WTC11 (cell line): ENCODE data around the gene PKP2. TPM values are rescaled to one million over a fixed set of nuclear protein-coding genes. Genes with fewer than 3 reads are reported as not detected.
A peak's percentile ranks its signal among the peaks of the same experiment; 100 is the strongest.

Experiments
- ATF6 ChIP-seq: sonication (generic); formaldehyde crosslinking; IDR thresholded peaks from 2 replicates; pipeline ENCODE4 v1.8.1; 2023; ENCODE audit warnings: mild to moderate bottlenecking, missing genetic modification reagents
- ELF4 ChIP-seq: sonication (generic); formaldehyde crosslinking; IDR thresholded peaks from 2 replicates; pipeline ENCODE4 v1.8.1; 2022; ENCODE audit warnings: low read depth, mild to moderate bottlenecking, moderate library complexity, missing genetic modification reagents
- ESRRA ChIP-seq: sonication (generic); formaldehyde crosslinking; IDR thresholded peaks from 2 replicates; pipeline ENCODE4 v1.8.1; 2022; ENCODE audit warnings: mild to moderate bottlenecking, missing genetic modification reagents, borderline replicate concordance
- FOXK1 ChIP-seq: sonication (generic); formaldehyde crosslinking; IDR thresholded peaks from 2 replicates; pipeline ENCODE4 v1.8.0; 2022; ENCODE audit warnings: mild to moderate bottlenecking, moderate library complexity, missing genetic modification reagents
- GABPB1 ChIP-seq: sonication (generic); formaldehyde crosslinking; IDR thresholded peaks from 2 replicates; pipeline ENCODE4 v1.8.1; 2023; ENCODE audit warnings: mild to moderate bottlenecking, missing genetic modification reagents
- GRHL2 ChIP-seq: fragments of 250-450 bp; sonication (Bioruptor Pico); IDR thresholded peaks from 2 replicates; pipeline ENCODE4 v1.8.0; 2022; ENCODE audit warnings: mild to moderate bottlenecking, moderate library complexity; ENCODE audit not compliant: insufficient replicate concordance, severe bottlenecking
- HMGXB4 ChIP-seq: sonication (generic); formaldehyde crosslinking; IDR thresholded peaks from 2 replicates; pipeline ENCODE4 v1.8.1; 2023; ENCODE audit warnings: mild to moderate bottlenecking, moderate library complexity, missing genetic modification reagents
- IRF2 ChIP-seq: sonication (generic); formaldehyde crosslinking; IDR thresholded peaks from 2 replicates; pipeline ENCODE4 v1.8.0; 2022; ENCODE audit warnings: low read depth, missing genetic modification reagents, borderline replicate concordance
- JUN ChIP-seq: sonication (generic); formaldehyde crosslinking; IDR thresholded peaks from 2 replicates; pipeline ENCODE4 v1.8.0; 2023; ENCODE audit warnings: mild to moderate bottlenecking, missing genetic modification reagents
- MAX ChIP-seq: sonication (generic); formaldehyde crosslinking; IDR thresholded peaks from 2 replicates; pipeline ENCODE4 v1.8.0; 2022; ENCODE audit warnings: mild to moderate bottlenecking, missing genetic modification reagents
- NFATC4 ChIP-seq: fragments of 250-450 bp; sonication (Bioruptor Pico); IDR thresholded peaks from 2 replicates; pipeline ENCODE4 v1.9.0; 2021; ENCODE audit warnings: mild to moderate bottlenecking
- NFYB ChIP-seq: sonication (generic); formaldehyde crosslinking; conservative IDR thresholded peaks from 2 replicates; pipeline ENCODE4 v1.8.0; 2022; ENCODE audit warnings: low read depth, missing genetic modification reagents
- NR1H2 ChIP-seq: sonication (generic); formaldehyde crosslinking; IDR thresholded peaks from 2 replicates; pipeline ENCODE4 v1.9.0; 2021; ENCODE audit warnings: mild to moderate bottlenecking, moderate library complexity, missing genetic modification reagents
- NR3C1 ChIP-seq: sonication (generic); formaldehyde crosslinking; conservative IDR thresholded peaks from 2 replicates; pipeline ENCODE4 v1.8.1; 2023; ENCODE audit warnings: low read depth, mild to moderate bottlenecking, missing genetic modification reagents
- OVOL2 ChIP-seq: fragments of 250-450 bp; sonication (Bioruptor Pico); IDR thresholded peaks from 2 replicates; pipeline ENCODE4 v1.9.0; 2021; ENCODE audit warnings: mild to moderate bottlenecking, borderline replicate concordance
- PREB ChIP-seq: sonication (generic); formaldehyde crosslinking; IDR thresholded peaks from 2 replicates; pipeline ENCODE4 v1.8.1; 2022; ENCODE audit warnings: mild to moderate bottlenecking, missing genetic modification reagents, moderate library complexity, borderline replicate concordance
- PRRX2 ChIP-seq: fragments of 250-450 bp; sonication (Bioruptor Pico); IDR thresholded peaks from 2 replicates; pipeline ENCODE4 v1.8.0; 2021; ENCODE audit warnings: mild to moderate bottlenecking
- SP1 ChIP-seq: sonication (generic); formaldehyde crosslinking; conservative IDR thresholded peaks from 2 replicates; pipeline ENCODE4 v1.8.1; 2022; ENCODE audit warnings: missing genetic modification reagents
- TEAD1 ChIP-seq: sonication (generic); formaldehyde crosslinking; IDR thresholded peaks from 2 replicates; pipeline ENCODE4 v1.8.0; 2022; ENCODE audit warnings: mild to moderate bottlenecking, missing genetic modification reagents
- TEAD4 ChIP-seq: sonication (generic); formaldehyde crosslinking; IDR thresholded peaks from 2 replicates; pipeline ENCODE4 v1.8.0; 2022; ENCODE audit warnings: mild to moderate bottlenecking, missing genetic modification reagents
- TP53 ChIP-seq: sonication (generic); formaldehyde crosslinking; IDR thresholded peaks from 2 replicates; pipeline ENCODE4 v1.8.1; 2023; ENCODE audit warnings: mild to moderate bottlenecking, missing genetic modification reagents
- USF2 ChIP-seq: sonication (generic); formaldehyde crosslinking; IDR thresholded peaks from 2 replicates; pipeline ENCODE4 v1.8.1; 2023; ENCODE audit warnings: mild to moderate bottlenecking, missing genetic modification reagents, moderate library complexity
- ZMAT4 ChIP-seq: fragments of 250-450 bp; sonication (Bioruptor Pico); IDR thresholded peaks from 2 replicates; pipeline ENCODE4 v1.9.0; 2021; ENCODE audit warnings: mild to moderate bottlenecking
- ZNF138 ChIP-seq: sonication (generic); formaldehyde crosslinking; conservative IDR thresholded peaks from 2 replicates; pipeline ENCODE4 v1.8.1; 2022; ENCODE audit warnings: mild to moderate bottlenecking, moderate library complexity, missing genetic modification reagents
- ZNF232 ChIP-seq: sonication (generic); formaldehyde crosslinking; IDR thresholded peaks from 2 replicates; pipeline ENCODE4 v1.8.0; 2022; ENCODE audit warnings: mild to moderate bottlenecking, missing genetic modification reagents
- ZNF425 ChIP-seq: fragments of 250-450 bp; sonication (Bioruptor Pico); conservative IDR thresholded peaks from 2 replicates; pipeline ENCODE4 v1.9.0; 2021; ENCODE audit warnings: mild to moderate bottlenecking
- ZNF532 ChIP-seq: fragments of 250-450 bp; sonication (Bioruptor Pico); IDR thresholded peaks from 2 replicates; pipeline ENCODE4 v1.9.0; 2021; ENCODE audit warnings: mild to moderate bottlenecking, borderline replicate concordance
- total RNA-seq: library from RNA; stranded (reverse); gene quantifications from 3 replicates; pipeline ENCODE4 v1.2.3, GENCODE V29; 2021

PKP2 gene
- total RNA-seq, 1 experiment from 2014 or later: 22.0 TPM

- TF ChIP-seq FOXK1 (CRISPR knock-in tag) (peak; percentile 51; the same call in 1 of the 2 replicates), HMGXB4 (CRISPR knock-in tag) (peak; percentile 90; the same call in 1 of the 2 replicates), IRF2 (CRISPR knock-in tag) (no peak), NFYB (CRISPR knock-in tag) (no peak), TEAD1 (CRISPR knock-in tag) (no peak), TP53 (no peak), ELF4 (CRISPR knock-in tag) (0 out of 2 replicates have a peak, but pooled peaks have one; percentile 44), TEAD4 (CRISPR knock-in tag) (no peak), PREB (CRISPR knock-in tag) (no peak), NFATC4 (no peak), ZMAT4 (CRISPR knock-in tag) (no peak), NR1H2 (CRISPR knock-in tag) (no peak), ZNF532 (CRISPR knock-in tag) (no peak), MAX (0 out of 2 replicates have a peak, but pooled peaks have one; percentile 51), ZNF425 (CRISPR knock-in tag) (no peak), GABPB1 (CRISPR knock-in tag) (no peak; the same call in 1 of the 2 replicates), ATF6 (CRISPR knock-in tag) (no peak), PRRX2 (CRISPR knock-in tag) (no peak), ZNF138 (CRISPR knock-in tag) (0 out of 2 replicates have a peak, but pooled peaks have one; percentile 62), ESRRA (CRISPR knock-in tag) (0 out of 2 replicates have a peak, but pooled peaks have one; percentile 37), JUN (CRISPR knock-in tag) (no peak), OVOL2 (CRISPR knock-in tag) (no peak), ZNF232 (CRISPR knock-in tag) (0 out of 2 replicates have a peak, but pooled peaks have one; percentile 71), SP1 (peak; percentile 56), USF2 (peak; percentile 29; the same call in 1 of the 2 replicates), GRHL2 (CRISPR knock-in tag) (no peak), NR3C1 (no peak)
Observed at GRCh38 chr12:32755051-32755653, 141.4 kb downstream of the PKP2 start (continued).
